Stomach (tissue), 4 donors: Measurements from ENCODE around the gene GHRL.

Experiments used
- CTCF ChIP-seq, 7 experiments: fragments of 450-650 bp in 4 of 7; fragments of 200-600 bp in 3 of 7; sonication (generic) in 3 of 7; IDR thresholded peaks; one replicate each; pipeline ENCODE4 v1.5.1; 2016 to 2019; ENCODE audit warnings: antibody characterized with exemption in 7 of 7, control low read depth in 2 of 7, mild to moderate bottlenecking in 1 of 7
- POLR2A ChIP-seq, 4 donors: fragments of 450-650 bp; IDR thresholded peaks; one replicate each; pipeline ENCODE4 v1.6.1; 2016; ENCODE audit warnings: antibody characterized with exemption in 4 of 4, control low read depth in 2 of 4, mild to moderate bottlenecking in 1 of 4, moderate library complexity in 1 of 4

- TF ChIP-seq POLR2A (IDR thresholded peaks at IDR 0.05) (no peak), CTCF (IDR thresholded peaks at IDR 0.05) (no peak)
Measured at GRCh38 chr3:10280571-10280970, 12.2 kb downstream of the GHRL start.
